ENCODE data around the gene FZD1.

- TF ChIP-seq EZH2 (IDR thresholded peaks at IDR 0.05; ENCODE audit: borderline replicate concordance, low read depth, low read length, severe bottlenecking), result no peak
- TF ChIP-seq CTCF (IDR thresholded peaks at IDR 0.05; ENCODE audit: borderline replicate concordance, extremely low read depth, low read length, poor library complexity, severe bottlenecking), result no peak
Measured at GRCh38 chr7:91319351-91319750, 55.1 kb downstream of the FZD1 start.
